Activated T-cell treated with anti-CD3 and anti-CD28 coated beads, Interleukin-2, amount 50 U/mL, for 48 hours (primary cell): ENCODE measurements around the gene ADAMTS17.

Experiments
- DNase-seq, 2 experiments: peaks; one replicate each; pipeline ENCODE4 v3.0.0-alpha.2; 2020

ADAMTS17 gene

DNA sequence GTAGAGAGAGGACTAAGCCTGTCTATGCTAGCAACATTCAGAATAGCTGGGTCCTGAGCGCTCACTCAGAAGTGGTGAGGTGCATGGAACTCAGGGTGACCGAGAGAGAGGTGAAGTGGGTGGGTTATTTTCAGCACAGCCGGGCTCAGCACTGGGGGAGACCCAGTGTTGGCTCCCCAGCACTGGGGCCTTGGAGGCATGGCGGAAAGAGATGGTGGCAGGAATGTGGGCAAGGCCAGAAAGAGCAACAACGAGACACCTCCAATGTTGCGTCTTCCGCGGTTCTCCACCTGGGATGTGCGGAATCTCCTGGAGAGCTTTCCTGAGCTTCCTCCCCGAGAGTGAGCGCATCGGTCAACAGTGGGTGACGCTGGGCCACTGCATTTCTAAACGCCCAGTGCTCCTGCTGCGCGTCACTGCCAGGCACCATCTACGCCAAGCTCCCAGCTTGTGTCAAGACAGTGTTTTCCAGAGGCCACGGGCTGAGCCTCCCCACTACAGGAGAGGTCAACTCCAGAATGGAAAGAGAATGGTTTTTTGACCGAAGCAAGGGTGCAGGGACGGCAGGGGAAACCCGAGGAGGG, 148.4 kb downstream of the ADAMTS17 start:
- no peak for DNase-seq

DNA sequence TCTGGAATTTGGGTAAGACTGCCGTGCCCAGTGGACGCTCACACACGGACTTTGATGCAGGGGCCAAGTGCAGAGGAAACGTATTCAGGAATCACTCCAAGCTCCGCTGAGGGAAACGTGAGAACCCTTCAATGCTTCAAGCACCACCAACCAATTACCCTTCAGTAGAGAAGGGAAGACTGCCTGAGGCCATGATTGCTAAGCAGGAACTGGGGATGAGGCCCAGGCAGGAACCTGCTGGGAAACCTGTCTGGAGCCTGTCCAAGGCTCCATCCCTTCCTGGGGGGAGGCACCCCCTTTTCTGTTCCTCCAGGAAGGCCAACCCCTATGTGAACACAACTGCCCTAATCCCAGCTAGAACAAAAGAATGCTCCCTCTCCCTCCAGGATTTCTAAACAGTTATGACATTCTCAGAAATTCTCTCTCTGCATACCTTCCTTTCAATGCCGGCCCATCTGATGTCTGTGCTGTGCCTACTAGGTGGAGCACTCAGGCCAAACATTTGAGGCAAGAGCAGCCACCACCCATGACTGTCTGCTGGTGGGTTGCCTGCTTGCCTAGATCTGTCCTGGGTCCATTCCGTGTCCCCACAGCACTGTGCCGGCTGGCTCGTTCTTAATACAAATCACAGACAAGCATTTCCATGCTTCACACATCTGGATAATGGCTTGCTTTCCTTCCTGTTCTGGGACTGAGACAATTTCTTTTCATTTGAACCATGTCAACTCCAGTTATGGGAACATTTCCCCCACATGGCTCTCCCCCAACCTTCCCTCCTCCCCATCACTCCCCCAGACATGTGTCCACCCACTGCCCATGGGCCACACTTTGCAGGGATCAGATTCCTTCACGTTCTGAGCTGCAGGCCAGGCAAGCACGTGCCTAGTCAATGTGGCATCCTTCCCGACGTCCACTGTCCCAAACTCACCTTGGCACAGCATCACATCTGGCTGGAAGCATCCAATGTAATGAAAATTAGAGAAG, 149.4 kb downstream of the ADAMTS17 start:
- DNase-seq, result no peak

DNA sequence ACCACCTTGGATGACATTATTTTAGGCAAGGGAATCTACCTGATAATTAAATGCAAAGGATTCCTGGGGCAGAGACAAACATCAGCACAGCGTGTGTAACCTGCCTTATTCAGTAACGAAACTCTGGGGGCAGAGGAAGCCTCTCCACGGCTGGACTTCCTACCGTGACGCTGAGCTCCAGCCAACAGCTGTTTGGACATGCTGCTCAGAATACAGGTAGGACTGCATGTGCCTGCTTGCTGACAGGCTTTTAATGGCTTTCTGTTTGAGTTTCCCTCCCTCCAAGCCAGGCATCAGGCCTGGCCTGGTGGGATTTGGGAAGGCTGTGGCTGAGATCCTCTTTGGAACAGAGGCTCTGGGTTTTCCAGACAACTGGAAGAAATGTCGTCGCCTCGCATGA, 150.6 kb downstream of the ADAMTS17 start:
- DNase-seq, result no peak

DNA sequence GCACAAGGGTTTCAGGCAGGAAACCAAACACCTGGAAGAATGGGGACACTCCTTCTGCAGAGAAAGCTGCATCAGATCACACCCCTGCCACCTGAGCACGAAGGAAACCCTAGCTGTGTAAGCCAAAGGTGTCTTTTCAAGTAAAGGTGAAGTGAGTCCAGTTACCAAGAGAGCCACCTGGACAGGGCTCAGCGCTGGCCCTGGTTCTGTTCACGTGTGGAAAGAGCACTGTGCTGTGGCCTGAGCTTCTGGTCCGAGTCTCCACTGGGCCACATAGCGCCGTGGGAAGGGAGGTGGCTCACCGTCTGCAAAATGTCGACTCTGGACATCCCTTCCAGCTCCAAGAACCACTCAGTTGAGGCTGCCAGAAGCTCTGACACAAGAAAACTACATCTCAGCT, 151.1 kb downstream of the ADAMTS17 start:
- no peak for DNase-seq

DNA sequence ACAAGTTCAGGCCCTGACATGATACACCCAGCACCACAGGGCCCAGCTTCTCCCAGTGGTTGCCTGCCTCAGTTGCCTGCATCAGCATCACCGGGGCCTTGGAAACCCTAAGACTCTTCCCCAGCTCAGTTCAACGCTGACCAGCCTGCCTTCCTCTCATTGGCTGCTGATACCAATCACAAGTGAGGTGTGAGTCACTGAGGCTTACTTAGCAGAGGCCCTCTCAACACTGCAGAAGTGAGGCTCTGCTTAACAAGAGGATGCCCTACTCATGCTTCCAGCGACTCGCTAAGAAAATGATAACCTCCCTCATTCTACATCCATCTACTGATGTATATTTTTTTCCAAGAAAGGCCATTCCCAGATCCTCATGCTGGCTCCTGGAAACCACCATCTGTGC, 151.9 kb downstream of the ADAMTS17 start:
- DNase-seq, result no peak

DNA sequence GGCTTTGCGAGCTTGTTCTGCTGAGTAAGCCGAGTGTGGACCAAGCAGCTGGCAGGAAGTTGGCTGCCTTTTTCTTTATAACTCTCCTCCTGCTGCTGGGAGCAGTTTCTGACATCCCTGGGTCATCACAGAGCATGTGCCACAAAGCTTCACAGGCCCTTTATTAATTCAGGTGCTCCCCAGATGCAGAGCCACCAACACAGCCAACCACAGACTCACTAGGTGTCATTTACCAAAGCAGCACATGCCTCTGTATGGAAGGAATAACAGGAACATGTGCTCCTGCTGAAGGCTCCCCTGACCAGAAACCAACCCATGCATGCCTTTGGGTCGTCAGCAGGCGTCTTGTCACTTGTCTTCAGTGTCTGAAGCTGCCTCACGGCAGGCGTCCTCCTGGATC, 152.5 kb downstream of the ADAMTS17 start:
- DNase-seq, result no peak

DNA sequence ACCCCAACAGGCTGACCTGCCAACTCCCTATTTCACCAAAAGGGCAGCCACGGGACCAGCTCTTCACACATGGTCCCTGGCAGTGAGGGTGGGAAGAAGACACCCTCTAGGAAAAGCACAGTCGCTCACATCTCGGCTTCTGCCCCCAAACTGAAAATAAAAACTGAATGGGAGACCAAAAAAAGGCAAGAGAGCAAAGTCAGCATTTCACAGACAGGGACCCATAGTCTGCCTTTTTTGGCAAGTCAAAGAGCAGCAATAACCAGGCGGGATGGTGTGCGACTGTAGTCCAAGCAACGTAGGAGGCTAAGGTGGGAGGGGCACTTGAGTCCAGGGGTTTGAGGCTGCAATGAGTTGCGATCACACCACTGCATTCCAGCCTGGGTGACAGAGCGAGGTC, 154.1 kb downstream of the ADAMTS17 start:
- DNase-seq, result no peak

DNA sequence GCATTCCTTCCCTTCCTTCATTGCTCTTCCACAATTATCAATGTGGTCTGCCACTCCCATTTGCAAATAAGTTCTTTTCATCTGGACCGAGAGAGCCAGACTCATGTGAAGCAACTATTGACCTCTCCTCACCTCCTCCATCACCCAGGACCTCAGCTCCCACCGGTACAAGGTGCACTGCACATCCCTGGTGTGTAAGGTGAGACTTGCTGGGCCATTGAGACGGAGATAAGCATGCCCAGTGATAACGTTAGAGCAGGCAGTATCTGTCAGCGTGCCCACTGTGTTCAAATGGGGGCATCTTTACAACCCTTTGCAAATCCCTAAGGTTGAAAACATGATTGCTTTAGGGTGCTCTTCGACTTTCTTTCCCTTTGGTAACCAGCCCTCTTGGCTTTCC, 154.8 kb downstream of the ADAMTS17 start:
- no peak for DNase-seq

DNA sequence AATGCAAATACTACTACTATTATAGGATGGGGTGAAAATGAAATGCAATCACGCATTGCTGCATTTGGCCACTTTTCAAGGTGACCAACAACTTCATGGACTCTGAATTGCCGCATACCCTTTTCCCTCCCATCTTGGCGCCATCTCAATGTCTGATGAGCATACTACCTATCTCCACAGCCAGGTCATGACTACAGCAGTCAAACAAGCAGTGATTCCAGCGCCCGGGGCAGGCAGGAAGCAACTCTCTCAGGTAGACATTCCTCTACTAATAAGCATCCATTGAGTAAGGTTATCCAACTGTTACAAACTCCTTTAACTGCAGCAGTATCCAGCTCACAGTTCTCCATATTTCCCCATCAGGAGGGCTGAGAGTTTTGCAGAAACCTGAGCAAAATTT, 155.4 kb downstream of the ADAMTS17 start:
- DNase-seq, result no peak

DNA sequence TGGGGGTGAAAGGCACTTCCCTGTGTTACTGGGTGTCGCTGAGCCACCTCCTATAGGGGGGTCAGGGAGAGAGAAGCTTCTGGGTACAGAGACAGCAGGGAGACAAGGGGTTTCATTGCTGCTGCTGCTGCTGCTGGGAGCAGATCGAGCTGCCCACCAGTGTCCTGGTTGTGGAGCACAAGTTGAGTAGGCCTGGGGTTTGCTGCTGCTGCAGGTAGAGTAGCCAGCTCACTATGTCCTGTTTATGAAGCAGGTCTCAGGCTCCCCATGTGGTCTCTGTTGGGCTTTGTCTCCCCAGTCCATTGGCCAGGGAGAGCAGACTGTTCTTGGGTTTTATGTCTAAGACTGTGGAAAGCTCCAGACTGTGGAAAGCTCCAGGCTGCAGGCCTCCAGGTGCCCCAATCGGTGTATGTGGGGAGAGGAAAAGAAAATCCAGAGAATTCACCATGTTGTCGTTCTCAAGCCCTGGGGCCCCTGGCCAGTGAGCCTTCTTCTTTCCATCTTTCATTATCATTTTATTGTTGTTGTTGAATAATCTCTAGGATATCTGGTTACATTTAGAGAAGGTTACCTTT, 157.8 kb downstream of the ADAMTS17 start:
- DNase-seq, result peak in 1 of 2 experiments; percentile 7

DNA sequence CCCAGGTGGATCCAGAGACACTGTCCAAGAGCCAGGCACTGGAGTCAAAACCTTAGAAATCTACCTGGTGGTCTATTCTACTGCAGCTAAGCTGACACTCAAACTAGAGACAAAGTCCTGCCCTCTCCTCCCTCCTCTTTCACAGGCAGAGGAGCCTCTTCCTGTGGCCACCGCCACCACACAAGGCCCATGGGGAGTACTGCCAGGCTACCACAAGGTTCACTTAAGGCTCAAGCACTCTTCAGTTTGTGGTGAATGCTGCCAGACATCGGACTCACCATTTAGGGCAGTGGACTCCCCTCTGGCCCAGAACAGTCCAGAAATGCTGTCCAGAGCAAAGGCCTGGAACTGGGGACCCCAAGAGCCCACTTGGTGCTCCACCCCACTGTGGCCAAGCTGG, 160.9 kb downstream of the ADAMTS17 start:
- no peak for DNase-seq

DNA sequence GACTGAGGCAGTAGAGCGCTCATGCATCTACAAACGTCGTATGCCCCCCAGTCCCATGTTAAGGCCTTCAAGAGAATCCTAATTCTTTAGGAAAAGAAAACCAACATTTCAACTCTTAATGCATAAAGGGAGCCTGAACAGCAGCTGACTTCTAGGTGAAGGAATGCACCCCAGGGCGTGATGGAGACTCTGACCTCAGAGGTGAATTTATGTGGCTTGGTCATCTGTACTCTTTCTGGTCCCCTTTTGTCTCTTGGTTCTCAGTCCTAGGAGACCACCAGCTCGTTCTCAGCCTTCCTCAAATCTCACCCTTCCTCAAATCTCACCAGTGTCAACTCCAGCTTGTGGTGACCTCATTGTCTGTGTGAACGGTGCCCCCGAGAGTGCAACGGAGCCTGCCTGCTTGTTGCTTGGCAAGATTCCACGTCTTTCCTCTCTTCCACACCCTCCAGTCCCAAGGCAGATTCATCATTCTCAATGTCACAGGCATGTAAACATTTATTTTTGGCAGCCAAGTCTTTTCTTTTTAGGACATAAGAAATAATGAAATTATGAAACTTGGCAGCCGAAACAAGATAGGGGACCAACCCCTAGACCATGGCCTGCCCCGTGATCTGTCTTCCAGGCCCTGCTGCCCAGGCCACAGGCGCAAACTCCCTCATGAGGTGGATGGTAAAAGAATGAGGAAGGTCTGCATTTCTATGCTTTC, 166.2 kb downstream of the ADAMTS17 start:
- DNase-seq, result peak in 1 of 2 experiments; percentile 4

DNA sequence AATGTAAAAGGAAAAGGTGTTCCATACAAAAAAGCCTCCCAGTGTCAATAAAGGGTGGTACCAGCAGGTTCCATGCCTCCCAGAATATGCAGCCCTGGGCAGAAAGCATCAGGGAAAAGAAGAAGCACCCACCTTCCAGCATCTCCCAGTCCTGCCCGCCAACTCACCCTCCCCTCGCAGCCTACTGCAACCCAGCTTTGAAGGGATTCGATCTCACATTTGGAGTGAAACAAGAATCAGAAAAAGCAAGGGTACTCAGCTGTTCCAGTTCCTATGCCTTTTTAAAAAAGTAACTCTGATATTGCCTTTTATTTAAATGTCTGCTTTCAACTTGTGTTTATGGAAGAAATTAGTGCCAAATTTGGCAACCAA, 166.9 kb downstream of the ADAMTS17 start:
- DNase-seq, result peak in 1 of 2 experiments; percentile 3

DNA sequence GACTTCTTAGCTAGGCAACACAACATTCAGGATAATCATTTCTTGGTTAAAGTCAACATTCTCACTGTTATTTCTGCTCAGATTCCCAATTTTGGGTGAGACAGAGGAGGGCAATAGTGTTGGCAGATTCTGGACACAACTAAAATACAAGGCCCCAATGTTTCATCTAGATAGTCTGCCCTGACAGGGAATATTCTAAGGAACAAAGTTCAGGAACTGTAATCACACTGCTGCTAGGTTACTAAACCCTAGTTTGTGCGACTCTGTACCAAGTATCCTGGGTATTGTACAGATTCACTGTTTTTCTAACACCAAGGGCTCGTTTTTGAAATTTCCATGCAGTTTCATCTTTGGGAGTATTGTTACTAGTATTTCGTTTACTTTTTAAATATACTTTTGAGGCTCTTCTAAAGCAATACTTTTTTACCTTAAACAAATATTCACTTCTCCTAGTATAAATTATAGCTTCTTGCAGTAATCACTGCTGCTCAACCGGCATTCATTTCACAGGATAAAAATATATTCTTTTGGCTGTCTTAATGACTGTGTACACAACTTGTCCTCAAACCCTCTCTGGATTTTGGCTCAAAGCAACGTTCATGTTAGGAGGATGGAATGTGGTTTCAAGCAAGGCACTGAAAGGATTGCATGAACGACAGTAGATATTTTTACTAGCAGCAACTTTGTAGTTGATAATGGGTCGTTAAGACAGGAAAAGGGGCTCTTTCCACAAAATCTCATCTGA, 167.4 kb downstream of the ADAMTS17 start:
- no peak for DNase-seq

DNA sequence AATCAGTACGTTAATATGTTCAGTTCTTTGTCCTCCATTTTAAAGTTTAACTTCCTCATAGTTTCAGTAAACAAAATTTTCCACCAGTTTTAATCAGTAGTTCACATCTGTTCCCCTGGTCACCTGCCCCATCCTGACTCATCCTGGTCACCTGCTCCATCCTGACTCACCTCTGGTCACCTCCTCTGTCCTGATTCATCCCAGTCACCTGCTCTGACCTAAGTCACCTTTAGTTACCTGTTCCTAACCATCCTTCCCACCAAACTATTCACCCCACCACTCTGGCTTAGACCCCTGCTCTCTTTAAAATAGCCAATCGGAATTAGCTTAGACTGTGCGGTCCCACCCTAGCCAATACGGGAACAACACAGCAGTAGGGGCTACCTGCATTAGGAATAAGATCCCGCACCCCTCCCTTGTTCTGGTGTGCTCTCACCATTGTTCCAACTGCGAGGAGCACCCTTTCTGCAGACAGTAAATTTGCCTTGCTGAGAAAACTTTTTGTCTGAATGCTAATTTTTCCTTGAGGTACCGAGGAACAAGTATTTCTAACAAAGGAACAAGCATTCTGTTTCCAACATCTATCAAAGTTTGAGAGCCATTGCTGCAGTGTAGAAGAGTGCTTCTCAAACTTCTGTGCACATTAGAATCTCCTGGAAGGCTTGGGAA, 169.3 kb downstream of the ADAMTS17 start:
- no peak for DNase-seq

DNA sequence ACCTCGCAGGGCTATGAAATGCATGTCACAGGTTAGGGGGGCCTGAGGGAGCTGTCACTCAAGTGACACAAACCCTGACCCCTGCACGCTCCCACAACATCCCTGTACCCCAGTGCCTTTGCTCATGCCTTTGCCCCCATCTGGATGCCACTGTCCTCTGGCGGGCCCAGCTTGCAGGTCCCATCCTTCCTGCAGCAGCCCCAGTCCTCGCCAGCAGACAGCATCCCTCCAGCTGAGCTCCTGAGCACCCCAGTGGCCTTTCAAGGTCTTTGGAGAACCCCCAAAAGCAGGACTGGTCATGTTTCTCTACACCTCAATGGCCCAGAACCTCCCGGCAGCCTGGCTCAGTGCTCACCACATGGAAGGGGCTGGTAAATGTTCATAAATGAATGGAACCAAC, 170.4 kb downstream of the ADAMTS17 start:
- DNase-seq, result no peak

DNA sequence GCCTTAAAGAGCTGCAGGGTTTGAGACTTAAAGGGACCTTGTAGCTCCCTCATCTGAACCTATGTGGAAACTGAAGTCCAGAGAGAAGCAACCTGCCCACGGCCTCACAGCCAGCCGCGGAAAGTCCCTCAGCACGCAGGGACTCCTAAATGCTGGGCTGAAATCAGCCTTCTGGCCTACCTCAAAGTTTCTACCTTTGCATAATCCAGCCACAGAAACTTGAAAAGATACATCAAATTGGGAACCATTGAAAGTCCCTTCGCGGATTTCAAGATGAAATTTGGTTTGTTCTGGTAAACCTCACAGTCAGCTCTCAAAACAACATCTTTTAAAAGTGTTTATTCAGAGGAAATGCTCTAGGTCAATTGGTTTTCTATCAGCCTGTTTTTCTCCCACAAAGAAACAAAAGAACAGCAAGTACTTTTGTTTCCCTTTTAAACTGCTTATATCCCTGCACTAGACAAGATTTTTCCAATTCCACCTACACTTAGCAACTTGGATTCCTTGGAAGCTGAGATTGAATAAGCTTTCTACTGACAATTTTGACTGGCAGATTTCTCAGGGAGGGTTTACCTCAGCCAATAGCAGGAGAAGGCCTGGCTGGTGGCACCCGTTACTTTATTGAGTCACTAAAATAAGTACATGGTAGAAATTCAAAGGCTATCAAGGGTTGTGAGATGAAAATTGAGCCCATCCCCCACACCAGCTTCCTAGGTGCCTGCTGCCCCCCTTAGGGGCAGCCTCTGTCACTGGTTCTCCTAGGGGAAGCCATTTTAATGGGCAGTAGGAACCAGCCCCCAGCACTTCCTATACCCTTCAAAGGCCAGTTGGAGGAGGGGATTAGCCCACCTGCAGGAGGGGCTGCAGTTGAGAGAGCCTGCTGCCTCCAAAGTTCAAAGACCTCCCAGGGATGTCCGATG, 171.2 kb downstream of the ADAMTS17 start:
- DNase-seq, result peak; percentile 48 to 60

DNA sequence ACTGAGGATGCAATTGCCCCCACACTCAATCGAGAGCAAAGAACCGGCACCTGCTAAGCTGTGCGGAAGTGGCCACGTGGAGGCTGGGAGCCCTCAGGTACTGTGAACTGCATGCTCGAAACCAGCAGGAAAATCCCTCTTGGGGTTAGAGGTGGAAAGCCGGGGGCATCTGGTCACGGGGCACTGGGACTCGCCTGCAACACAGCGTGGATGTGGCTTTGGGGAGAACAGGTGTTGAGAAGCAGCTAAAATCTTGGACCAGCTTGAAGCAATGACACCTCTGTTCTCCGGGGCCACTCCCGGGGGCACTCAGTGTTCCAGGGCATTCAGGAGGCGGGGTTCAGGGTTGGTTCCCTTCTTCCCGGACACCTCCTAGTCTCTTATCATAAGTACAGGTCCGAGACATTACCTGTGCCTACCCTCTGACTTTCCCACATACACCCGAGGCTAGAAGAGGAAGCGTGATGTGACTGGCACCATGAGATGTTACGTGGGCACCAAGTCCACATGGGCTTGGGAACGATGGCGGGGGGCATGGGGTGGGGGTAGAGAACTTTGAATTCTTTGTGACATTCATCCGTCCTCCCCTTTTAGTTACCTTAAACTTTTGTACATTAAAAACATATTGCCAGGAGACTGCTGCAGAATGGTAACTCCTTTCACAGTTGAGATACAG, 172.0 kb downstream of the ADAMTS17 start:
- no peak for DNase-seq

DNA sequence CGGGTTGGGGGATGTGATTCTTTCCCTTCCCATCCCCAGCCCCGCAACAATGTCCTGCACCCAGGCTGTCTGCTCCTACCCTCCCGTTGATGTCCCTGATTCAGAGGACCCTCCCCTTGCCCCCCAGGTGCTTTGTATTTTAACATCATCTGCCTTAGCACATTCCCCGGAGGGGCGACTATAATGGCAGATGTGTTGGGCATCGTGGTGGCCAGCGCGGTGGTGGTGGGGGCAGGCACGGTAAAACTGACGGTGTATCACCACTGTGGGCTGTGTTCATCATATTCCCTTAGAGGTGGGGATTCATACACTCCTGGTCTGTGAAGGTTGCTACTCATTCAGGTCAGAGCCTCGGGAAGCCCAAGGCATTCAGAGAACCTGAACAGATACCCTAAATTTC, 173.0 kb downstream of the ADAMTS17 start:
- DNase-seq, result no peak

DNA sequence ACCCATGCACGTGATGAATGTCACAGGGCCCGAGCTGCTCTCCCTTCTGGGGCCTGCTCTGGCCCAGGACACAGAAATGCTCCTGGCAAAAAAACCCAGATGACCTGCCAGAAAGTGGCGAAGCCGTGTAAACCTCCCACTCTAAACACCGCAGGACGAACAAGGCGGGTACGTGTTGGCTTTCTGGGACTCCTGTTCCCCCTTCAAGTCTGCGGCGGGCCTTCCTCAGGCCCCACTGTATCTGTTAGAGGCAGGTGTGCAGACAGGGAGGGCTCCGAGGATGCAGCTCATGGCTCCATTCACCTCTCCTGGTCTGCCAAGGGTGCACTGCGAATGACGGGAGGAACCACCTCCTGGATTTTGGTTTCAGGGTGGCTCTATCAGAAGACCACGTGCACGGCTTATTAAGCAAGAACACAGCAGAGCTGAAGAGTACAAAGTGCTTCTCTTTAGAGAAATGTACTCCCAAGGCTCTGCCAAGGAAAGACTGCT, 173.8 kb downstream of the ADAMTS17 start:
- no peak for DNase-seq
